BE2C (cell line): Measurements from ENCODE around the gene EIF5.

Experiments used
- DNase-seq: peaks from one replicate; pipeline ENCODE4 v3.0.0-alpha.2; 2020
- H3K27me3 ChIP-seq: fragments of 250-450 bp; sonication (Bioruptor Pico); 2 replicates; pipeline ENCODE4 v1.5.1; 2020; ENCODE audit warnings: mild to moderate bottlenecking
- H3K36me3 ChIP-seq: fragments of 250-450 bp; sonication (Bioruptor Pico); 2 replicates; pipeline ENCODE4 v1.5.1; 2020; ENCODE audit warnings: mild to moderate bottlenecking
- H3K4me1 ChIP-seq: fragments of 250-450 bp; sonication (Bioruptor Pico); 2 replicates; pipeline ENCODE4 v1.5.1; 2020
- H3K4me3 ChIP-seq: 2 replicates; pipeline ENCODE4 v1.5.1; 2011; ENCODE audit warnings: low read depth, low read length
- H3K9me3 ChIP-seq: fragments of 250-450 bp; sonication (Bioruptor Pico); 2 replicates; pipeline ENCODE4 v1.5.1; 2020
- CTCF ChIP-seq: IDR thresholded peaks from 2 replicates; pipeline ENCODE4 v1.5.1; 2012; ENCODE audit warnings: mild to moderate bottlenecking, low read depth, low read length

EIF5 gene

GRCh38 chr14:103329401-103330347 is 4.4 kb upstream of the EIF5 start:
- Histone ChIP-seq H3K9me3 (no peaks in the 10 kb centered on the region), H3K36me3 (peaks cover 2% of the 10 kb centered on the region; the same call in 1 of the 2 replicates), H3K4me1 (no peaks in the 10 kb centered on the region), H3K4me3 (no peak overlapping the region), H3K27me3 (no peaks in the 10 kb centered on the region; the same call in 1 of the 2 replicates)
- TF ChIP-seq CTCF, result no peak
- DNase-seq, result no peak

GRCh38 chr14:103330536-103330935 is 3.5 kb upstream of the EIF5 start:
- Histone ChIP-seq H3K4me1 (no peaks in the 10 kb centered on the region), H3K9me3 (no peaks in the 10 kb centered on the region), H3K4me3 (no peak overlapping the region), H3K27me3 (no peaks in the 10 kb centered on the region; the same call in 1 of the 2 replicates), H3K36me3 (peaks cover 11% of the 10 kb centered on the region)
- DNase-seq, result no peak
- no peak for TF ChIP-seq CTCF

GRCh38 chr14:103332143-103332919 is 1.7 kb upstream of the EIF5 start:
- Histone ChIP-seq H3K36me3 (peaks cover 29% of the 10 kb centered on the region), H3K4me1 (no peaks in the 10 kb centered on the region), H3K27me3 (no peaks in the 10 kb centered on the region; the same call in 1 of the 2 replicates), H3K4me3 (no peak overlapping the region), H3K9me3 (no peaks in the 10 kb centered on the region)
- no peak for DNase-seq
- TF ChIP-seq CTCF, result no peak

- H3K36me3 ChIP-seq, result peaks cover 55% of the 10 kb centered on the region
- H3K27me3 ChIP-seq, result no peaks in the 10 kb centered on the region
- peak; percentile 68 for DNase-seq
- no peaks in the 10 kb centered on the region for H3K4me1 ChIP-seq
- peak overlapping the region; percentile 95 for H3K4me3 ChIP-seq
- no peak for TF ChIP-seq CTCF
- H3K9me3 ChIP-seq, result no peaks in the 10 kb centered on the region
Measured at GRCh38 chr14:103334644-103335622, 896 bp downstream of the EIF5 start.

- peak overlapping the region; percentile 95 for H3K4me3 ChIP-seq
- H3K4me1 ChIP-seq, result no peaks in the 10 kb centered on the region
- DNase-seq, result no peak
- no peaks in the 10 kb centered on the region for H3K9me3 ChIP-seq
- H3K36me3 ChIP-seq, result peaks cover 67% of the 10 kb centered on the region
- H3K27me3 ChIP-seq, result no peaks in the 10 kb centered on the region
- no peak for TF ChIP-seq CTCF
Measured at GRCh38 chr14:103336191-103336590, 2.2 kb downstream of the EIF5 start.
